ENCODE measurements around the gene SLC35E1. TPM values are rescaled to one million over a fixed set of nuclear protein-coding genes. Genes with fewer than 3 reads are reported as not detected.

Gene SLC35E1
- total and polyA plus RNA-seq, 2 of the 4 experiments (the other 2 are of a cell fraction) = 22.6 to 38.0 TPM

GRCh38 chr19:16542045-16542909 lies 29.9 kb downstream of the SLC35E1 start, which contains the start of gene CHERP:
Gene CHERP (minus strand): TSS chr19:16542437. CDS start chr19:16542378, 59 bp downstream.
- ATAC-seq (ENCODE audit: low read depth) (peak; percentile 91), DNase-seq (peak; percentile 91)
- Histone ChIP-seq H3K18ac (ENCODE audit: low read depth, low read length) (no peak within 1 kb of the TSS; the same call in 1 of the 2 replicates), H3K4me1 (ENCODE audit: control insufficient read depth, insufficient read depth, low read length) (peaks cover 2% of the 10 kb centered on the region), H3K9me3 (ENCODE audit: control insufficient read depth, insufficient read depth, low read length) (no peaks in the 10 kb centered on the region), H3K4me2 (ENCODE audit: low read depth, low read length) (peak within 1 kb of the TSS; percentile 90), H2BK5ac (ENCODE audit: low read depth, low read length, poor library complexity, severe bottlenecking) (peak within 1 kb of the TSS; percentile 65), H4K20me1 (ENCODE audit: insufficient read depth, low read length) (peaks cover 41% of the 10 kb centered on the region), H2BK120ac (ENCODE audit: low read depth, low read length) (no peak within 1 kb of the TSS), H3K14ac (replicated peaks; ENCODE audit: low read depth, low read length) (peak within 1 kb of the TSS; percentile 78), H3K79me1 (ENCODE audit: low read depth in 1 of 2, low read length in 2 of 2) (peaks cover 17 to 66% of the 10 kb centered on the region in 2 experiments), H2AFZ (replicated peaks; ENCODE audit: low read length, poor library complexity) (peak within 1 kb of the TSS; percentile 94), H3K56ac (ENCODE audit: extremely low read depth, insufficient read depth, low read length) (peak within 1 kb of the TSS; percentile 80), H2AK5ac (ENCODE audit: low read depth, low read length) (peak within 1 kb of the TSS; percentile 42), H3K27me3 (ENCODE audit: control insufficient read depth, insufficient read depth, low read length) (no peaks in the 10 kb centered on the region), H3K4me3 (ENCODE audit: insufficient read depth, low read depth, low read length) (peak within 1 kb of the TSS; percentile 86), H2AK9ac (replicated peaks; ENCODE audit: low read depth, low read length, poor library complexity) (peak within 1 kb of the TSS; percentile 96), H3K23ac (ENCODE audit: low read depth, low read length) (peak within 1 kb of the TSS; percentile 60; the same call in 1 of the 2 replicates), H3K36me3 (ENCODE audit: control insufficient read depth, insufficient read depth, low read length) (peaks cover 22% of the 10 kb centered on the region), H2BK15ac (ENCODE audit: low read depth, low read length) (no peak within 1 kb of the TSS; the same call in 2 of the 3 replicates), H3K9ac (ENCODE audit: low read depth, low read length) (peak within 1 kb of the TSS; percentile 90), H2BK20ac (ENCODE audit: low read depth, low read length) (no peak within 1 kb of the TSS), H3K27ac (ENCODE audit: insufficient read depth, low read length) (peak within 1 kb of the TSS; percentile 77), H4K8ac (ENCODE audit: low read depth in 2 of 2, low read length in 2 of 2) (peak within 1 kb of the TSS; percentile 73 to 77), H3K9me1 (ENCODE audit: insufficient read depth, low read length) (peaks cover 15% of the 10 kb centered on the region; the same call in 1 of the 2 replicates), H4K5ac (ENCODE audit: low read depth, low read length) (peak within 1 kb of the TSS; percentile 31), H4K91ac (ENCODE audit: insufficient read depth, low read depth, low read length) (peak within 1 kb of the TSS; percentile 71), H3K4ac (ENCODE audit: low read depth, low read length) (peak within 1 kb of the TSS; percentile 75)
- dilution Hi-C loops (cut with HindIII; ENCODE audit: low sequenced_read_pairs, unreplicated experiment) (no loop called here), in situ Hi-C loops (cut with MboI; ENCODE audit: low sequenced_read_pairs) (no loop called here), intact Hi-C loops (cut with micrococcal nuclease) (loop anchor here (2.0 kb wide), 2 partner anchors 87 to 107 kb away; partner anchors contain the start of gene MED26)
- BruUV-seq (replicated peaks) = no TSS peak
- CTCF ChIA-PET = no interaction called here
- POLR2A ChIA-PET (ENCODE audit: unreplicated experiment) = no interaction called here
- 0% methylated on average over 64 of the region's 108 CpGs; no CpG with 5 or more reads in 1 of the 2 experiments for WGBS, 2 experiments (ENCODE audit: extremely low coverage in 2 of 2, insufficient read length in 1 of 2)
- TF ChIP-seq MXI1 (IDR thresholded peaks at IDR 0.05; ENCODE audit: borderline replicate concordance, low read depth, low read length) (peak; percentile 51), FOS (IDR thresholded peaks at IDR 0.05; ENCODE audit: low read depth, low read length) (no peak), MAZ (IDR thresholded peaks at IDR 0.05; ENCODE audit: borderline replicate concordance, low read depth, low read length) (peak; percentile 49; the same call in 1 of the 2 replicates), ELK1 (IDR thresholded peaks at IDR 0.05; ENCODE audit: borderline replicate concordance, low read depth, low read length) (peak; percentile 81; the same call in 1 of the 2 replicates), POLR2A (IDR thresholded peaks at IDR 0.05; ENCODE audit: low read depth, low read length) (peak; percentile 68)

All from IMR-90 (cell line).